CD14-positive monocyte (primary cell): Measurements from ENCODE around the gene TCF25. TPM values are rescaled to one million over a fixed set of nuclear protein-coding genes. Genes with fewer than 3 reads are reported as not detected.

Experiments used
- DNase-seq, 3 donors: peaks; one replicate each; pipeline ENCODE4 v3.0.0-alpha.2; 2011 to 2022
- H2AFZ ChIP-seq: 2 replicates; pipeline ENCODE4 v1.6.0; 2012; ENCODE audit warnings: mild to moderate bottlenecking, low read depth, low read length, inconsistent platforms; ENCODE audit not compliant: insufficient read depth, poor library complexity, severe bottlenecking
- H3K27ac ChIP-seq, 2 donors: 1 replicate in 1 of 2; 2 replicates in 1 of 2; pipeline ENCODE4 v1.5.1; 2012 to 2013; ENCODE audit warnings: low read length in 2 of 2, control low read depth in 1 of 2, inconsistent platforms in 1 of 2, low read depth in 1 of 2, mild to moderate bottlenecking in 1 of 2
- H3K27me3 ChIP-seq, 2 donors: one replicate each; pipeline versions ENCODE4 v1.6.0 to v1.6.1; 2011 to 2013; ENCODE audit warnings: low read length in 2 of 2; ENCODE audit not compliant: control insufficient read depth in 2 of 2, insufficient read depth in 2 of 2
- H3K36me3 ChIP-seq, 2 donors: replicated peaks in 1 of 2; 1 replicate in 1 of 2; 2 replicates in 1 of 2; pipeline versions ENCODE4 v1.5.1 to v1.6.1; 2012 to 2013; ENCODE audit warnings: low read length in 2 of 2, control low read depth in 1 of 2, inconsistent platforms in 1 of 2, mild to moderate bottlenecking in 1 of 2; ENCODE audit not compliant: insufficient read depth in 2 of 2, control insufficient read depth in 1 of 2
- H3K4me1 ChIP-seq, 2 donors: 1 replicate in 1 of 2; 2 replicates in 1 of 2; pipeline versions ENCODE4 v1.5.1 to v1.6.1; 2012 to 2013; ENCODE audit warnings: low read length in 2 of 2, control low read depth in 1 of 2, inconsistent platforms in 1 of 2, mild to moderate bottlenecking in 1 of 2, moderate library complexity in 1 of 2; ENCODE audit not compliant: insufficient read depth in 2 of 2, control insufficient read depth in 1 of 2
- H3K4me2 ChIP-seq: replicated peaks from 2 replicates; pipeline ENCODE3; 2012; ENCODE audit warnings: low read length, moderate library complexity, mild to moderate bottlenecking; ENCODE audit not compliant: poor library complexity, severe bottlenecking; ENCODE audit errors: extremely low read depth
- H3K4me3 ChIP-seq, 3 experiments: fragments of 200-600 bp in 1 of 3; sonication (generic) in 1 of 3; replicated peaks in 1 of 3; 1 replicate in 2 of 3; 2 replicates in 1 of 3; pipeline ENCODE4 v1.5.1; 2011 to 2013; ENCODE audit warnings: low read length in 3 of 3, mild to moderate bottlenecking in 3 of 3, control low read depth in 2 of 3, low read depth in 2 of 3, inconsistent platforms in 1 of 3, moderate library complexity in 1 of 3
- H3K79me2 ChIP-seq: 2 replicates; pipeline ENCODE4 v1.6.0; 2012; ENCODE audit warnings: mild to moderate bottlenecking, control low read depth, inconsistent platforms, low read length, moderate library complexity; ENCODE audit not compliant: insufficient read depth
- H3K9ac ChIP-seq: 2 replicates; pipeline ENCODE4 v1.6.0; 2017; ENCODE audit warnings: low read length, mild to moderate bottlenecking; ENCODE audit not compliant: insufficient read depth, poor library complexity, severe bottlenecking
- H3K9me3 ChIP-seq, 2 donors: replicated peaks in 1 of 2; 1 replicate in 1 of 2; 2 replicates in 1 of 2; pipeline versions ENCODE4 v1.5.1 to v1.6.1; 2012 to 2013; ENCODE audit warnings: low read length in 2 of 2, control low read depth in 1 of 2; ENCODE audit not compliant: control insufficient read depth in 1 of 2, insufficient read depth in 1 of 2
- H4K20me1 ChIP-seq: 2 replicates; pipeline ENCODE4 v1.6.0; 2012; ENCODE audit warnings: mild to moderate bottlenecking, low read length, control low read depth, moderate library complexity; ENCODE audit not compliant: insufficient read depth
- H3K27ac Mint-ChIP-seq, 7 donors: one replicate each; pipeline ENCODE4 v1.8.0; 2020; ENCODE audit warnings: mild to moderate bottlenecking in 7 of 7, mixed read lengths in 7 of 7, moderate library complexity in 6 of 7, inconsistent platforms in 2 of 7
- H3K27me3 Mint-ChIP-seq, 3 donors: one replicate each; pipeline ENCODE4 v1.8.0; 2021 to 2022; ENCODE audit warnings: low read depth in 3 of 3, mild to moderate bottlenecking in 3 of 3, mixed read lengths in 3 of 3, moderate library complexity in 3 of 3, inconsistent platforms in 1 of 3
- H3K36me3 Mint-ChIP-seq, 2 donors: one replicate each; pipeline ENCODE4 v1.8.0; 2020; ENCODE audit warnings: mixed read lengths in 2 of 2, inconsistent platforms in 1 of 2, mild to moderate bottlenecking in 1 of 2
- H3K4me1 Mint-ChIP-seq: one replicate; pipeline ENCODE4 v1.8.0; 2020; ENCODE audit warnings: mild to moderate bottlenecking, mixed read lengths
- H3K4me3 Mint-ChIP-seq, 2 donors: one replicate each; pipeline ENCODE4 v1.8.0; 2020; ENCODE audit warnings: mild to moderate bottlenecking in 2 of 2, mixed read lengths in 2 of 2, moderate library complexity in 1 of 2
- H3K9me3 Mint-ChIP-seq, 7 donors: one replicate each; pipeline ENCODE4 v1.8.0; 2020 to 2022; ENCODE audit warnings: mixed read lengths in 7 of 7, mild to moderate bottlenecking in 6 of 7, moderate library complexity in 6 of 7, inconsistent platforms in 2 of 7
- WGBS: methylation state at CpG from one replicate; pipeline ENCODE4 v1.1.5; 2013; ENCODE audit warnings: missing lambda C conversion rate; ENCODE audit not compliant: insufficient coverage; 5-methylcytosine and 5-hydroxymethylcytosine counted together
- intact Hi-C, 2 donors: fragments of 100-400 bp; cut with micrococcal nuclease; formaldehyde crosslinking; loops; one replicate each; pipeline versions ENCODE4 v1.15.0 to v1.15.1; 2023
- polyA plus RNA-seq, 3 donors: library from polyadenylated mRNA; depleted of rRNA in 1 of 3; unstranded in 2 of 3; stranded (reverse) in 1 of 3; fragments of 300-500 nt in 2 of 3; fragments of >200 nt in 1 of 3; fragmentation: Illumina TruSeq in 2 of 3; gene quantifications; 1 replicate in 2 of 3; 2 replicates in 1 of 3; pipeline ENCODE4 v1.2.3, GENCODE V29; 2012 to 2021
- TF ChIP-seq, protein P1 (sequence below): fragments of 200-600 bp; IDR thresholded peaks from one replicate; pipeline ENCODE4 v1.8.0; 2022; ENCODE audit warnings: antibody characterized with exemption, mild to moderate bottlenecking

Gene TCF25
- polyA plus RNA-seq, 3 donors = 98.0 to 231 (median 114) TPM

DNA sequence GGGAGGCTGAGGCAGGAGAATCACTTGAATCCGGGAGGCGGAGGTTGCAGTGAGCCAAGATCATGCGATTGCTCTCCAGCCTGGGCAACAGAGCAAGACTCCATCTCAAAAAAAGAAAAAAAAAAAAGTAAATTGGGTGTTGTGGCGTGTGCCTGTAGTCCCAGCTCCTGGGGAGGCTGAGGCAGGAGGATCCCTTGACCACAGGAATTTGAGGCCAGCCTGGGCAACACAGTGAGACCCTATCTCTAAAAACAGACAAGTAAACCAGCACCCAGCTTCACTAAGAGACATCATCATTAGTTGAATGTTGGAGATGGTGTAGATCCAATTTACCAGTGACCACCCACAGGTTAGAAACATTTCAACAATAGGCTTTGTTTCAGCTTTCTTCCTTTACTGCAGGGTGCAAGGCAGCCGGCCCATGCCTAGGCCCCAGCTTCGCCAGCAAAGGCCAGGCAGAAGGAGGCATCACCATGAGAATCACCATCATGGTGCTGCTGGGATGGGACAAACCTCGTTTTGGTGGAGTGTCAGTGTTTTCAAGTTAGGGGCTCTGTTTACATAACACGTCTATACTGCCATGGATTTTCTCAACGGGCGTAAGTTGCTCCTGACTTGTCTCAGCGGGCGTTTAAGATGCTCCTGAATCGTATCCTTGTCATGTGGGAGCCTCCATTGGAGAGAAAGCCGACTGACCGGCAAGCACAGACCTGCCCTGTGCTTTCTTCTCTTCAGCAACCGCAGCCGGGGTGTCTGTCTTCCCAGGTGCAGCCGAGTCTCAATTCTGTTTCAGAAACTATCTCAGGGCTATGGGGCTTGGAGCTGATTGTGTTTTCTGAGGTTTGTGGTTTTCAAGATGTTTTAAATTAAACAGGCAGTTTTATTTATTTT is 7.3 kb downstream of the TCF25 start:
- Histone ChIP-seq H3K36me3 (peaks cover 62 to 94% of the 10 kb centered on the region in 2 donors), H4K20me1 (peaks cover 97% of the 10 kb centered on the region), H3K9me3 (no peaks in the 10 kb centered on the region), H3K27me3 (no peaks in the 10 kb centered on the region), H2AFZ (no peak overlapping the region), H3K4me1 (no peaks in the 10 kb centered on the region), H3K79me2 (peaks cover 84% of the 10 kb centered on the region), H3K4me3 (no peak overlapping the region), H3K27ac (no peak overlapping the region), H3K9ac (no peak overlapping the region), H3K4me2 (no peak overlapping the region)
- peaks cover 50 to 80% of the 10 kb centered on the region in 2 donors for H3K36me3 Mint-ChIP-seq
- no peak for DNase-seq
- H3K4me3 Mint-ChIP-seq = no peak overlapping the region
- intact Hi-C loops = no loop called here
- H3K27ac Mint-ChIP-seq = no peak overlapping the region
- WGBS = 99% methylated on average over 8 of the region's 18 CpGs
- TF ChIP-seq, protein P1, sequence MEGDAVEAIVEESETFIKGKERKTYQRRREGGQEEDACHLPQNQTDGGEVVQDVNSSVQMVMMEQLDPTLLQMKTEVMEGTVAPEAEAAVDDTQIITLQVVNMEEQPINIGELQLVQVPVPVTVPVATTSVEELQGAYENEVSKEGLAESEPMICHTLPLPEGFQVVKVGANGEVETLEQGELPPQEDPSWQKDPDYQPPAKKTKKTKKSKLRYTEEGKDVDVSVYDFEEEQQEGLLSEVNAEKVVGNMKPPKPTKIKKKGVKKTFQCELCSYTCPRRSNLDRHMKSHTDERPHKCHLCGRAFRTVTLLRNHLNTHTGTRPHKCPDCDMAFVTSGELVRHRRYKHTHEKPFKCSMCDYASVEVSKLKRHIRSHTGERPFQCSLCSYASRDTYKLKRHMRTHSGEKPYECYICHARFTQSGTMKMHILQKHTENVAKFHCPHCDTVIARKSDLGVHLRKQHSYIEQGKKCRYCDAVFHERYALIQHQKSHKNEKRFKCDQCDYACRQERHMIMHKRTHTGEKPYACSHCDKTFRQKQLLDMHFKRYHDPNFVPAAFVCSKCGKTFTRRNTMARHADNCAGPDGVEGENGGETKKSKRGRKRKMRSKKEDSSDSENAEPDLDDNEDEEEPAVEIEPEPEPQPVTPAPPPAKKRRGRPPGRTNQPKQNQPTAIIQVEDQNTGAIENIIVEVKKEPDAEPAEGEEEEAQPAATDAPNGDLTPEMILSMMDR = no peak
- no peaks in the 10 kb centered on the region for H3K4me1 Mint-ChIP-seq
- H3K9me3 Mint-ChIP-seq = no peaks in the 10 kb centered on the region
- peaks cover 0 to 1% (median 0%) of the 10 kb centered on the region in 3 donors for H3K27me3 Mint-ChIP-seq

DNA sequence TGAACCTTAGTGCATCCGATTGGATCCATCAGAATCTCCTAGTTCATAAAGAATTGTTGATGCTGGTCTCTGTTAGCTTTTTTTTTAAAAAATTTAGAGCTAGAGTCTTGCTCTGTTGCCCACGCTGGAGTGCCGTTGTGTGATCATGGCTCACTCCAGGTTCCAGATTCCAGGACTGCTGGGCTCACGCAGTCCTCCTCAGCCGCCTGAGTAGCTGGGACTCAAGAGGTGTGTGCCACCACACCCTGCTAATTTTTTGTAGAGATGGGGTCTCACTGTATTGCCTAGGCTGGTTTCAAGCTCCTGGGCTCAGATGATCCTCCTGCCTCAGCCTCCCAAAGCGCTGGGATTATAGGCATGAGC is 8.0 kb downstream of the TCF25 start:
- H3K79me2 ChIP-seq = peaks cover 78% of the 10 kb centered on the region
- H4K20me1 ChIP-seq = peaks cover 91% of the 10 kb centered on the region
- no peak overlapping the region for H3K4me2 ChIP-seq
- TF ChIP-seq, protein P1 = no peak
- Mint-ChIP-seq H3K36me3 (peaks cover 53 to 81% of the 10 kb centered on the region in 2 donors), H3K27me3 (peaks cover 0 to 1% (median 0%) of the 10 kb centered on the region in 3 donors), H3K27ac (no peak overlapping the region), H3K9me3 (no peaks in the 10 kb centered on the region), H3K4me3 (no peak overlapping the region), H3K4me1 (no peaks in the 10 kb centered on the region)
- peaks cover 63 to 94% of the 10 kb centered on the region in 2 donors for H3K36me3 ChIP-seq
- DNase-seq = no peak
- no peak overlapping the region for H3K9ac ChIP-seq
- H3K27me3 ChIP-seq = no peaks in the 10 kb centered on the region
- no peaks in the 10 kb centered on the region for H3K4me1 ChIP-seq
- intact Hi-C loops = no loop called here
- H3K9me3 ChIP-seq = no peaks in the 10 kb centered on the region
- 97% methylated on average over 5 of the region's 6 CpGs for WGBS
- H3K4me3 ChIP-seq = no peak overlapping the region
- no peak overlapping the region for H2AFZ ChIP-seq
- H3K27ac ChIP-seq = no peak overlapping the region
